HepG2 (cell line): ENCODE results near the gene RNF6. TPM values are rescaled to one million over a fixed set of nuclear protein-coding genes. Genes with fewer than 3 reads are reported as not detected.

Experiments used
- ADNP ChIP-seq: sonication (generic); formaldehyde crosslinking; IDR thresholded peaks from 2 replicates; pipeline ENCODE4 v1.4.0; 2020; ENCODE audit warnings: missing genetic modification reagents
- AFF4 ChIP-seq: sonication (generic); formaldehyde crosslinking; IDR thresholded peaks from 2 replicates; pipeline ENCODE4 v1.4.0; 2020; ENCODE audit warnings: missing genetic modification reagents
- DMTF1 ChIP-seq: sonication (generic); formaldehyde crosslinking; IDR thresholded peaks from 2 replicates; pipeline ENCODE4 v1.4.0; 2020; ENCODE audit warnings: mild to moderate bottlenecking, missing genetic modification reagents
- ERF ChIP-seq: IDR thresholded peaks from 2 replicates; pipeline ENCODE4 v1.6.1; 2018; ENCODE audit warnings: missing biosample characterization, missing genetic modification reagents
- FOXA3 ChIP-seq: IDR thresholded peaks from 2 replicates; pipeline ENCODE4 v1.6.1; 2016; ENCODE audit warnings: missing genetic modification reagents, missing compliant biosample characterization
- IKZF4 ChIP-seq: sonication (generic); formaldehyde crosslinking; IDR thresholded peaks from 2 replicates; pipeline ENCODE4 v1.5.1; 2020; ENCODE audit warnings: borderline replicate concordance, mild to moderate bottlenecking, low read depth, missing genetic modification reagents; ENCODE audit errors: not compliant biosample characterization
- NAIF1 ChIP-seq: sonication (generic); formaldehyde crosslinking; IDR thresholded peaks from 2 replicates; pipeline ENCODE4 v1.5.0; 2020; ENCODE audit warnings: mild to moderate bottlenecking, missing genetic modification reagents, borderline replicate concordance
- NFIC ChIP-seq: IDR thresholded peaks from 2 replicates; pipeline ENCODE4 v1.6.1; 2012; ENCODE audit warnings: mild to moderate bottlenecking, low read length, inconsistent platforms
- RCOR2 ChIP-seq: IDR thresholded peaks from 2 replicates; pipeline ENCODE4 v1.6.1; 2016; ENCODE audit warnings: missing biosample characterization, missing genetic modification reagents
- SCMH1 ChIP-seq: sonication (generic); formaldehyde crosslinking; IDR thresholded peaks from 2 replicates; pipeline ENCODE4 v1.9.0; 2021; ENCODE audit warnings: missing genetic modification reagents, mild to moderate bottlenecking, borderline replicate concordance
- TCF12 ChIP-seq, 2 experiments: fragments of 450-650 bp in 1 of 2; sonication (generic) in 1 of 2; formaldehyde crosslinking in 1 of 2; IDR thresholded peaks; 2 replicates each; pipeline versions ENCODE4 v1.6.1 to v1.8.0; 2017 to 2022; ENCODE audit warnings: antibody characterized with exemption in 1 of 2, mild to moderate bottlenecking in 1 of 2, missing genetic modification reagents in 1 of 2, moderate library complexity in 1 of 2
- ZBTB2 ChIP-seq: sonication (generic); formaldehyde crosslinking; IDR thresholded peaks from 2 replicates; pipeline ENCODE4 v1.8.0; 2022; ENCODE audit warnings: low read depth, missing genetic modification reagents
- ZFP91 ChIP-seq: sonication (generic); formaldehyde crosslinking; IDR thresholded peaks from 2 replicates; pipeline ENCODE4 v1.9.0; 2022; ENCODE audit warnings: missing genetic modification reagents, mild to moderate bottlenecking, borderline replicate concordance
- ZNF264 ChIP-seq: sonication (generic); formaldehyde crosslinking; IDR thresholded peaks from 2 replicates; pipeline ENCODE4 v1.4.0; 2020; ENCODE audit warnings: missing genetic modification reagents
- ZNF333 ChIP-seq: sonication (generic); formaldehyde crosslinking; IDR thresholded peaks from 2 replicates; pipeline ENCODE4 v1.4.0; 2020; ENCODE audit warnings: mild to moderate bottlenecking, missing genetic modification reagents, borderline replicate concordance
- ZNF337 ChIP-seq: sonication (generic); formaldehyde crosslinking; IDR thresholded peaks from 2 replicates; pipeline ENCODE4 v1.5.1; 2020; ENCODE audit warnings: missing genetic modification reagents, low read depth, mild to moderate bottlenecking, borderline replicate concordance
- ZNF446 ChIP-seq: sonication (generic); formaldehyde crosslinking; IDR thresholded peaks from 2 replicates; pipeline ENCODE4 v1.5.0; 2020; ENCODE audit warnings: mild to moderate bottlenecking, missing genetic modification reagents
- ZNF709 ChIP-seq: sonication (generic); formaldehyde crosslinking; IDR thresholded peaks from 2 replicates; pipeline ENCODE4 v1.5.0; 2020; ENCODE audit warnings: mild to moderate bottlenecking, missing genetic modification reagents
- ZNF749 ChIP-seq: sonication (generic); formaldehyde crosslinking; IDR thresholded peaks from 2 replicates; pipeline ENCODE4 v1.8.0; 2022; ENCODE audit warnings: mild to moderate bottlenecking, missing genetic modification reagents, moderate library complexity, borderline replicate concordance
- polyA plus RNA-seq, 8 experiments: library from polyadenylated mRNA; depleted of rRNA in 3 of 8; stranded (reverse) in 7 of 8; unstranded in 1 of 8; fragments of >200 nt; fragmentation: Illumina TruSeq in 4 of 8; extraction: Trizol in 4 of 8; gene quantifications; 2 replicates each; pipeline versions ENCODE4 v1.2.1 to v1.2.3, GENCODE V29; 2011 to 2016; ENCODE audit warnings: low read depth in 4 of 8, missing spikeins in 1 of 8, mixed read lengths in 1 of 8; ENCODE audit not compliant: insufficient read depth in 1 of 8
- total RNA-seq, 5 experiments: library from RNA; depleted of rRNA; stranded (reverse); fragments of >200 nt; fragmentation: Illumina TruSeq; extraction: Trizol; gene quantifications; 2 replicates each; pipeline ENCODE4 v1.2.3, GENCODE V29; 2016; ENCODE audit warnings: low read depth in 1 of 5

The RNF6 gene
- total and polyA plus RNA-seq, 2 of the 13 experiments (the other 11 are each of a cell fraction or from before 2014, with no cell fraction given): 14.6 to 36.8 TPM

GRCh38 chr13:26186118-26186870, 35.8 kb downstream of the RNF6 start (continued):
- no peak for TF ChIP-seq DMTF1 (CRISPR knock-in tag)
- peak; percentile 85; the same call in 1 of the 2 replicates for TF ChIP-seq ZNF333
- no peak for TF ChIP-seq AFF4 (CRISPR knock-in tag)
- peak; percentile 40; the same call in 1 of the 2 replicates for TF ChIP-seq ZNF749 (CRISPR knock-in tag)
- peak; percentile 54; the same call in 1 of the 2 replicates for TF ChIP-seq ZNF446 (CRISPR knock-in tag)
- TF ChIP-seq ADNP (CRISPR knock-in tag): peak; percentile 76; the same call in 1 of the 2 replicates
- no peak for TF ChIP-seq SCMH1 (CRISPR knock-in tag)
- TF ChIP-seq ZBTB2 (CRISPR knock-in tag): no peak
- no peak for TF ChIP-seq ZNF337 (CRISPR knock-in tag)
- TF ChIP-seq IKZF4 (CRISPR knock-in tag): peak; percentile 82
- TF ChIP-seq ZFP91 (CRISPR knock-in tag): peak; percentile 88
- TF ChIP-seq RCOR2 (CRISPR knock-in tag): no peak
- peak; percentile 72 for TF ChIP-seq ZNF709 (CRISPR knock-in tag)
- no peak for TF ChIP-seq TCF12 (IDR thresholded peaks at IDR 0.05)
- TF ChIP-seq TCF12 (CRISPR knock-in tag; IDR thresholded peaks at IDR 0.05): no peak
- TF ChIP-seq ZNF264 (CRISPR knock-in tag): peak; percentile 80
- no peak for TF ChIP-seq NFIC
- peak; percentile 58 for TF ChIP-seq FOXA3
- no peak; the same call in 1 of the 2 replicates for TF ChIP-seq ERF (CRISPR knock-in tag)
- TF ChIP-seq NAIF1: no peak
